GM21367 (cell line): ENCODE measurements around the gene TIMELESS.
"Not testable (repeated sequence)": the region's sequence is repeated elsewhere in the genome, so short reads cannot be mapped to it uniquely, and the experiment has no call there.

Experiments
- ATAC-seq: cut with Tn5 transposase; IDR thresholded peaks from one replicate; pipeline ENCODE4 v1.9.1; 2021; ENCODE audit not compliant: unreplicated experiment

Gene TIMELESS

GRCh38 chr12:56448860-56449621 lies at the start of gene TIMELESS:
Gene TIMELESS (minus strand): TSS chr12:56449426. CDS start chr12:56434170, 15,256 bp downstream.
- ATAC-seq, result peak; percentile 79

- ATAC-seq, result not testable (repeated sequence)
Observed at GRCh38 chr12:56498126-56498902, 49.1 kb upstream of the TIMELESS start.

- not testable (repeated sequence) for ATAC-seq
Observed at GRCh38 chr12:56496704-56497103, 47.5 kb upstream of the TIMELESS start.

GRCh38 chr12:56494481-56494880 lies 45.3 kb upstream of the TIMELESS start:
- not testable (repeated sequence) for ATAC-seq

GRCh38 chr12:56494106-56494415 lies 44.8 kb upstream of the TIMELESS start:
- not testable (repeated sequence) for ATAC-seq

- not testable (repeated sequence) for ATAC-seq
Observed at GRCh38 chr12:56493409-56494105, 44.3 kb upstream of the TIMELESS start.

- ATAC-seq, result no peak
Observed at GRCh38 chr12:56490360-56490759, 41.1 kb upstream of the TIMELESS start.

GRCh38 chr12:56488041-56488955 lies 39.1 kb upstream of the TIMELESS start, which contains the start of gene GLS2:
Gene GLS2 (minus strand): TSS chr12:56488161. CDS start chr12:56488118, 43 bp downstream.
- peak; percentile 83 for ATAC-seq

GRCh38 chr12:56487448-56488040 lies 38.3 kb upstream of the TIMELESS start:
- peak; percentile 9 for ATAC-seq

- ATAC-seq, result no peak
Observed at GRCh38 chr12:56486694-56487093, 37.5 kb upstream of the TIMELESS start.

GRCh38 chr12:56484566-56484965 lies 35.3 kb upstream of the TIMELESS start:
- ATAC-seq, result no peak

- no peak for ATAC-seq
Observed at GRCh38 chr12:56479625-56480024, 30.4 kb upstream of the TIMELESS start.

GRCh38 chr12:56477521-56478225 lies 28.4 kb upstream of the TIMELESS start:
- ATAC-seq, result no peak

GRCh38 chr12:56476972-56477432 lies 27.8 kb upstream of the TIMELESS start:
- no peak for ATAC-seq

GRCh38 chr12:56476143-56476542 lies 26.9 kb upstream of the TIMELESS start:
- ATAC-seq, result no peak

- no peak for ATAC-seq
Observed at GRCh38 chr12:56474389-56474788, 25.2 kb upstream of the TIMELESS start.

GRCh38 chr12:56469007-56469930 lies 20.0 kb upstream of the TIMELESS start:
- ATAC-seq, result no peak
